ENCODE measurements around the gene PPM1D.
"Not testable (repeated sequence)": the region's sequence is repeated elsewhere in the genome, so short reads cannot be mapped to it uniquely, and the experiment has no call there.

Gene PPM1D

DNA sequence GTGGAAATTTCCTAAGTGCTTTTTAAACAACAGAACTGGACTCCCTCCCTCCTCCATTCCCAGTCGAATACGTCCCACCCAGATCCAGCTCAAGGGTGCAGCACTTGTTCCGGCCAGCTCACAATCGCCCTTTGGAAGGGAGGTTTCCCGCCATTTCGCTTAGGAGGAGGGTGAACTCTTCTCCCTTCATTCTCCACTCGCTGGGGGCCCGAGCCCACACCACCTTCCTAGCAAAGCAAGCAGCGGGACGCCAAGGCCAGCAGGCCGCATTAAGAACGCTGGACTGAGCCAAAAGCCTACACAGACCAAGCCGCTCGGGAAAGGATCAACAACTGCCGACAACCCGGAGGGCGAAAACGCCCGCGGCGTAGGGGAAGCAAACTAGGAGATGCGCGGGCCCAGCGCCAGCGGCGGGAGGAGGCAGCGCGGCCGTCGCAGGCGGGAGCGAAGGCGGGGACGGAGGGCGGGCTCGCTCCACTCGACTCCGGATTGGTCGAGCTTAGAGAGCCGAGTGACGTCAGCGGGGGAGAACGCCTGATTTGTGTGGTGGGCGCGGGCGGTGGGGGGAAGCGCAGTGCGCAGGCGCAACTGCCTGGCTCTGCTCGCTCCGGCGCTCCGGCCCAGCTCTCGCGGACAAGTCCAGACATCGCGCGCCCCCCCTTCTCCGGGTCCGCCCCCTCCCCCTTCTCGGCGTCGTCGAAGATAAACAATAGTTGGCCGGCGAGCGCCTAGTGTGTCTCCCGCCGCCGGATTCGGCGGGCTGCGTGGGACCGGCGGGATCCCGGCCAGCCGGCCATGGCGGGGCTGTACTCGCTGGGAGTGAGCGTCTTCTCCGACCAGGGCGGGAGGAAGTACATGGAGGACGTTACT, at the start of gene PPM1D:
TSS of gene PPM1D (plus strand) at position 574 of the 870 bp plus-strand sequence. CDS start at position 796, 222 bp downstream.
- in situ Hi-C loops (cut with MboI; ENCODE audit: low sequenced_read_pairs) = no loop called here

DNA sequence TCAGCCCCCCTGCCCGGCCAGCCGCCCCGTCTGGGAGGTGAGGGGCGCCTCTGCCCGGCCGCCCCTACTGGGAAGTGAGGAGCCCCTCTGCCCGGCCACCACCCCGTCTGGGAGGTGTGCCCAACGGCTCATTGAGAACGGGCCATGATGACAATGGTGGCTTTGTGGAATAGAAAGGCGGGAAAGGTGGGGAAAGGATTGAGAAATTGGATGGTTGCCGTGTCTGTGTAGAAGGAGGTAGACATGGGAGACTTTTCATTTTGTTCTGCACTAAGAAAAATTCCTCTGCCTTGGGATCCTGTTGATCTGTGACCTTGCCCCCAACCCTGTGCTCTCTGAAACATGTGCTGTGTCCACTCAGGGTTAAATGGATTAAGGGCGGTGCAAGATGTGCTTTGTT, 47.7 kb upstream of the PPM1D start:
- in situ Hi-C loops (cut with MboI; ENCODE audit: low sequenced_read_pairs) = not testable (repeated sequence)

DNA sequence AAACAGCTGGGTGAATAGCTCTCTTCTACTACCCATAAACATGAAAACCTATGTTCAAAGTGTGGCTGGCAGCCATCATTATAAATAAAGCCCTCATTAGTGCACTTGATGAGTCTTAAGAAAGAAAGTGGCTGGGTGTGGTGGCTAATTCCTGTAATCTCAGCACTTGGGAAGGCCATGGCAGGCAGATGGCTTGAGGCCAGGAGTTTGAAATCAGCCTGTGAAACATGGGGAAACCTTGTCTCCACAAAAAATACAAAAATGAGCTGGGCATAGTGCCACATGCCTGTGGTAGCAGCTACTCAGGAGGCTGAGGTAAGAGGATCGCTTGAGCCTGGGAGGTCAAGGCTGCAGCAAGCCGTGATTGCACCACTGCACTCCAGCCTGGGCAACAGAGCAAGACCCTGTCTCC, 45.6 kb upstream of the PPM1D start:
- in situ Hi-C loops (cut with MboI; ENCODE audit: low sequenced_read_pairs) = no loop called here

DNA sequence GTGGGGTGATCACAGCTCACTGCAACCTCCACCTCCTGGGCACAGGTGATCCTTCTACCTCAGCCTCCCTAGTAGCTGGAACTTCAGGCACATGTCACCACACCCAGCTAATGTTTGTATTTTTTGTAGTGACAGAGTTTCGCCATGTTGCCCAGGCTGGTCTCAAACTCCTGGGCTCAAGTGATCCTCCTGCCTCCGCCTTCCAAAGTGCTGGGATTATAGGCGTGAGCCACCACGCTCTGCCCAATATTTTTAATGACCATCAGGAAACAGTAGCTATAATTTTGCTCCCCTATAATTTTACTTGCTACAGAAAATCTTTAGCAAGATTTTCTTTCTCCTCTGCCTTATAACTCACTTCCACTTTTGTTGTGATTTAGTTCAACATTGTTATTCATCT, 44.2 kb upstream of the PPM1D start:
- in situ Hi-C loops (cut with MboI; ENCODE audit: low sequenced_read_pairs) = no loop called here

DNA sequence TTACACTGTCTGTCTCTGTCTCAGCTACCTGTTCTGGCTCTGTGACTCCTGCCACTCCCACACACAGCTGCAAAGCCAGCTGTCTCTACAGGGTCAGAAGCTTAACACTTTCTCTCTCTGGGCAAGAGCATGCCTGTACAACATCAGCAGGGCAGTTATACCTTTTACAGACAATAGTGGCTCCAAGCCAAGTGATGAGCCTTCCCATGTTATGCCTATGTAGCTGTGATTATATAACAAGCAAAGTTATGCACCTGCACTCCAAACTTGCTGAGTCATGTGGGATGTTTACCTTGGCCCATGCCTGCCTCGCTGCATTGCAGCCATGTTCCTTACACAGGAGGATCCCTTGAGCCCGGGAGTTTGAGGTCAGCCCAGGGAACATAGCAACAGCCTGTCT, 42.2 kb upstream of the PPM1D start:
- in situ Hi-C loops (cut with MboI; ENCODE audit: low sequenced_read_pairs) = no loop called here

DNA sequence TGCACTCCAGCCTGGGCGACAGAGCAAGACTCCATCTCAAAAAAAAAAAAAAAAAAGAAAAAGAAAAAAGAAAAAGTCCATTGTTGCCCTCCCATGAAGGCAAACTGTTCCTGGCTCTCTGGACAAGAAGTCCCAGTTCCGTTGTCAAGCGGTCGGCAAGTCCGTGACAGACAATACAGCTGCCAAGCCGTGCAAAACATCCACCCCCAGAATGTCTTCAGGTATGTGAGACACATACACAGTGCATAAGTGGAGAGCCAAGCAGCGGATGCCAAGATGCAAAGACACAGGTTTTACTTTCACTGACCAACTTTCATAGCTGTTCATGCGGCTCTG, 40.4 kb upstream of the PPM1D start:
- in situ Hi-C loops (cut with MboI; ENCODE audit: low sequenced_read_pairs) = no loop called here

DNA sequence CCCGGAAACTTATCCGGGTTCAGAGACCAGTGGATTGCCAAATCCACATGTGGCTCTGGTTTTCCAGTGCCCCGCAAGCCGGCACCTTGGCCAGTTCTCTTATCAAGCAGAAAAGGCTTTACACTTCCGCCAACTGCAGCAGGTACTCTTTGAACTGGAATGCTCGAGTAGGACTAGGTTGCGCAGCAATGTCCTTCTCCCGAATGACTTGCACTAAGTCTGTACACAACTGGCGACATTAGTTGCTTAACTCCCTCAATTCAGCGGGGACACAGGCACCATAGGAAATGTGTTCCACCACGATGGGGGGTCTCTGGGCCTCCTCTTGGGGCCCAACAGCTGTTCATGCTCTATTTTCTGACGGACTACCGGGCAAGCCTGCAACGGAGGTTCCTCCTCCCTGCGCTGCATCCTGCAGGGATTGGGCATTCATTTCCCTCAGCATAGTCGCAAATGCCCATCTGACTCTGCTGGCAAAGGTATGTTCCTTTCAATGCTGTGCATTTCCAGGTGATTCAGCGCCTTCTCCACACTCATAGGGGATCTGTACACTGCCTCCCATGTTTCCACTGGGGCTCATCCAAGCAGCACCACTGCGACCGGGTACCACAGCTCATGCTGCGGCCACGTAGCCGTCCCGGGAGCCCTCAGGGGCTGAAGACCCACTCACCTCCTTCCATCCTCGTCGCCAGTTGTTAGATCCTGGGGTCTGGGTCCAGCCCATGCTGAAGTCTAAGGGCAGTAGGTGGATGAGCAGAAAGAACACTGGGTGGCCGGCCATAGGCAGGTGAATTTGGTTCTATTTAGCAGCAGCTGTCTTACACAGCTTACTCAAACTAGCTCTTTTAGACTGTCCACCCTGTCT, 39.8 kb upstream of the PPM1D start:
- in situ Hi-C loops (cut with MboI; ENCODE audit: low sequenced_read_pairs) = no loop called here

DNA sequence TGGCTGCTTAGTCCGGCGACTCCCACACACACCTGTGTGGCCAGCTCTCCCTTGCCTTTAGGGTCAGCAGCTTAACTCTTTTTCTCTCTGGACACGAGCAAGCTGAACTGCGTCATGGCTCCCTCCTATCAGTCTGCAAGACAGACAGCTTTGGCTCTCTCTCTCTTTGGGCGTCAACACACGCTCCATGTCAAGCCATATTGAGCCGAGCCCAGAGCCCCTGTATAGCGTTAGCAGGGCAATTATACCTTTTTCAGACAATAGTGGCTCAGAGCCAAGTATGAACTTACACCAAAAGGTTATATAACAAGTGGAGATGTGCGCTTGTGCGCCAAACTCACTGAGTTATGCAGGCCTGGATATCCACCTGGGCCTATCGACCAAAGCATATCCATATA, 39.1 kb upstream of the PPM1D start:
- in situ Hi-C loops (cut with MboI; ENCODE audit: low sequenced_read_pairs) = no loop called here

DNA sequence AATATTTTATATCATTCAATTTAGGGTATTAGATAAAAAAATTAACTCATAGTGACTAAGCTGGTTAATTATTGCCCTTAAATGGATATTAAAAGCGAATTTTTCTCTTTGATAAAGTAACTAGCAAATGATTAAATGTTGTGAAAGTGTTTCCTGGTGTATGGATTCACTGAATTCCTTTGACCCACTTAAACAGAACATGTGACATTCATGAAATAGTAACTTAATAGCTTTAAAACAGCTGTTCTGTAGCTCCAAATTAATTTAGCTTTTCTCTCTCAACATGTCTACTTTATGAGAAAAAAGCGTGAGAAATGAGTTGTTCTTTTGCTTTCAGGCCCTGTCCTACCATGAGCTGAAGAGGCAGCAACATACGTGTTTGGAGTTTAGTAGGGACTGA, 37.6 kb upstream of the PPM1D start:
- in situ Hi-C loops (cut with MboI; ENCODE audit: low sequenced_read_pairs) = no loop called here

DNA sequence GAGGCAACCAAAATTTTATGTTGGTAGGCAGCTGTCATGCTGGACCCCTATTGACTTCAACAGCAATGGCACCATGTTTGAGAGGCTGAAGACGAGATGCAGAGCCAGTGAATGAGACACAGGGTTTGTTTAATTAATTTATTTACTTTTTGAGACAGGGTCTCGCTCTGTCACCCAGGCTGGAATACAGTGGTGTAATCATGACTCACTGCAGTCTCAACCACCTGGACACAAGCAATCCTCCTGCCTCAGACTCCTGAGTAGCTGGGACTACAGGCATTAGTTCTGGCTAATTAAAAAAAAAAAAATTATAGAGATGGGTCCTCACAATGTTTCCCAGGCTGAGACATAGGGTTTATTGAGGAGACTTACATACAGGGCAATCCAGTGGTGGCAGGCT, 36.2 kb upstream of the PPM1D start:
- in situ Hi-C loops (cut with MboI; ENCODE audit: low sequenced_read_pairs) = no loop called here

DNA sequence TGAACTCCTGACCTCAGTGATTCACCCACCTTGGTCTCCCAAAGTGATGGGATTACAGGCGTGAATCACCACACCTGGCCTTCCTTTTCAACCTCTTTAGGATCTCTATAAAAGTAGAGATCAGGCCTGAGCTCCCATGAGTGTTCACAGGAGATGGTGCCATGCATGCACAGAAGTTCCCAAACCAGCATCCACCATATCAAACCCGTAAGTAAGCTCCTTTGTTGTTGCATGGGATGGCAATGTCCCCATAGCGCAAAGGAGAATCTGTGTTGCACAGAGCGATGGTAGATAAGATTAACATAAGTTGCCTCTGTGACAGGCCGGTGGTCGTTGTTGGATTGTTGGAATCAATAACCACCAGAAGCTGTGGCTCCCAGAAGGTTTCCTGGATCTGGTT, 34.8 kb upstream of the PPM1D start:
- in situ Hi-C loops (cut with MboI; ENCODE audit: low sequenced_read_pairs) = no loop called here

DNA sequence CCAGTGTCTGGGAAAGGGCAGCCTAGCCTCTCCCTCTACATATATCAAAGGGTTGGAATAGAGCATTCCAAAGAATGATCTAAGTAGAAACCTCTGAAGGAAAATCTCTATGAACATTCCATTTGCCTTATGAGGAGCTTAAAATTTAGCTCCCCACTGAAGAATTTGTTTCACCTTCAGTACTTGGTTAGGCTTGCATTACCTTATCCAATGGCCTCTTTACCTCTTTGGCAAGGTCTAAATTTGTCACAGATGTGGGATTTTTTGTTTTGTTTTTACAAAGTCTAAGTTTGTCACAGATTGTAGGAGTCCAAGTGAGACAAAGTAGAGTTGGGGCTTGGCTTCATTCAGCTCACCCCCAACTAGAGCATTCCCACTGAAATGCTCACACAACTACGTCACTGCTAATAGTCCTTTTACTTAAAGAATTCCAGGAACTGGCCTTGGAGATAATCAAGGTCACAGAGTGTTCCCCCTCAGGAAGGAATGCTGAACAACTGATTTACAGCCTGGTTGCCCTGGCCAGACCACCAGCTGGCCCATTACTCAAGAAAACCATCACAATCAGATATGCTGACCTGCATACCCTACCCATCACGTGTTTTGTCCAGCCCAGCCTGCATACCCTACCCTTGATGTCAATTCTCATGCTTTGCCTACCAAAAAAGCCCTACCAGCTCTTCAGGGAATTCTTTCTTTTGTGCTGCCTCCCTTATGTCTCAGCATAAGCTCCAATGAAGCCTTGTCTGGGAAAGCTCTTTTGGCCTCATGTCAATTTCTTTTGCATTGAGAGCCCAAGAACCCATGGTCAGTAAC, 26.5 kb upstream of the PPM1D start:
- in situ Hi-C loops (cut with MboI; ENCODE audit: low sequenced_read_pairs) = no loop called here

DNA sequence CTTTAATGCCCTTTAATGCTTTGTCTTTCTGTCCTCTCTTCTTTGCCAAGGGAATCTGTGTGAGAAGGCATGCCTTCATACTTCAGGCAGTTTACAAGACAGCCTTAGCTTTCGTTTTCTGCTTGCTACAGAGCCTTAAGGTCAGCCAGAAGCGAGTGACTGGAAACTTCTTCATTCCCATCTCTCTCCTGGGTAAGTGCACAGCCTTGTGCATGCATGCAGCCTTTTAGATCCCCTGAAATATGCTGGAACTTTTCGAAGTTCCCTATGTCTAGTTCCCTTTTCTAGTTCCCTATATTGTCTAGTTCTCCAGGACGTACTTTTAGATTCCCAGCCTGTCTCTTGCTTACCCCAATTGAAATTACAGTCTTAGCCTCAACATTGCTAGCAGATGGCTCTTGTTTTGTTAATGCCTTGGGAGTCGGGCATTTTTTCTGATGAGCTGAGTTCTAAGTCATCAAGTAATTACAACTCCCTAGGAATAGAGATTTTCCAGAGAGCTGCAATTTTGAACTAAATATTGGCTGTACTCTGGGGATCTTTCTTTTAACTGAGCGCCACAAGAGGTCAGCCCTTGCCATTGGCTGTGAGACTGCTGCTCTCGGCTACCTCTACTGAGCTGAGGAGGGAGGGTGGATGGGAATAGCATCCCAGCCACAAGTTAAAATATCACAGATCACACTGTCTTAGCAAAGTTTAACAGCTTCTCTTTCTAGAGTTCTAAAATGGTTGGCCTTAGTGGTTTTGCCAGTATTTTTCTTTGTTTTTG, 22.7 kb upstream of the PPM1D start:
- in situ Hi-C loops (cut with MboI; ENCODE audit: low sequenced_read_pairs) = no loop called here

DNA sequence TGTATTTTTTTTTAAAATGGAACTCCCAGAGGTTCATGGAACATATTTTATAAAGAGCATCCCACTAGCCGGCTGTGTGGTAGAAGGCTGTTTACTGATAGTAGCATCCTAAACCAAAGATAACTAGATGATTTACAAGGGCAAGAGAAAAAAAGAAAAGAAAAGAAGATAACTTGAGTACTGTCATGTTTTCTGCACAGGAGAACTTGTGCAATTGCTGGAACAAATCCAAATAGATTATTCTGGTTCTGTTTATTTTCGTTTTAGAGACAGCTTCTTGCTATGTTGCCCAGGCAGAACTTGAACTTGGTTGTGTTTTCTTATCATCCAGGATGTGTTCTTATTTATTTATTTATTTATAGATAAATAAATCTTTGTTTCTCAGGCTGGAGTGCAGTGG, 20.9 kb upstream of the PPM1D start:
- in situ Hi-C loops (cut with MboI; ENCODE audit: low sequenced_read_pairs) = no loop called here

DNA sequence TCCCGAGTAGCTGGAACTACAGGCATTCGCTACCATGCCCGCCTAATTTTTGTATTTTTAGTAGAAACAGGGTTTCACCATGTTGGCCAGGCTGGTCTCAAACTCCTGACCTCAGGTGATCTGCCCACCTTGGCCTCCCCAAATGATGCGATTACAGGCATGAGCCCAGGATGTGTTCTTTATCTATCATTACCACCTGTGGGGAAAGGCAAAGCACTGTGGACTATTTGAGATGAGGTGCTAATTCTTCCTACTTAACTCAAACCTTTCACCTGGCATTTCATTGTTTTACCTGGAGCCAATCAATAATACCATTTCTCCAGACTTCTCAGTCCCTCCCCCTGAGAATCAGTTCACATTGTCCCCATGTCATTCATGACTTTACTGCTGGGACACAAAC, 20.4 kb upstream of the PPM1D start:
- in situ Hi-C loops (cut with MboI; ENCODE audit: low sequenced_read_pairs) = no loop called here

DNA sequence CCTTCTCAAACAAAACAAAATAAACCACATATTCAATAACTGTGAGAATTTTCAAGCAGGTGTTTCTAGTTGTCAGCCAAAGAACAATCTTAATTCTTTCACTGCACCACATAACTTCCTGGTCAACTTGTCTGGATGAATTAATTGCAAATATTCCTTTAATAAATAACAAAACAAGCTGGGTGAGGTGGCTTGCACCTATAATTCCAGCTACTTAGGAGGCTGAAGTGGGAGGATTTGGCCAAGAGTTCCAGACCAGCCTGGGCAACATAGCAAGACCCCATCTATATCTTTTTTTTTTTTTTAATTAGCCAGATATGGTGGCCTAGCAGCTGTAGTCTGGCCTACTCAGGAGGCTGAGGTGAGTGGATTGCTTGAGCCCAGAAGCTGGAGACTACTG, 17.0 kb upstream of the PPM1D start:
- in situ Hi-C loops (cut with MboI; ENCODE audit: low sequenced_read_pairs) = no loop called here

DNA sequence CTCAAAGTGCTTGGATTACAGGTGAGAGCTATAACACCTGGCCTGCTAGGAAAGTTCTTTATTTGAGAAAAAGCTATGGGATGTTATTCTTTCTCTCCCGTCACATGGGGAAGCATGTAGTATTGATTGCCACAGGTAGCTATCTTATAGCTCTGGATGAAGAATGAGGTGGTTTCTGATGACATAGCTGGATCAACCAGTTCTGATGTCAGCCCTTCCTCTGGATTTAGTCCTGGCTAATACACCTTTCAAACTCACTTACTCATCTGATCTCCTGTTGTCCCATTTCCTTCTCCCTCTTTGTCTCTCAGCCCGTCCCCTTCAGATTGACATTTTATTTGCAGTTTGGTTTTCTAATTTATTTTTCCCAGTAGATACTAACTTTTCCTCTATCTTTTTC, 14.1 kb upstream of the PPM1D start:
- in situ Hi-C loops (cut with MboI; ENCODE audit: low sequenced_read_pairs) = no loop called here

DNA sequence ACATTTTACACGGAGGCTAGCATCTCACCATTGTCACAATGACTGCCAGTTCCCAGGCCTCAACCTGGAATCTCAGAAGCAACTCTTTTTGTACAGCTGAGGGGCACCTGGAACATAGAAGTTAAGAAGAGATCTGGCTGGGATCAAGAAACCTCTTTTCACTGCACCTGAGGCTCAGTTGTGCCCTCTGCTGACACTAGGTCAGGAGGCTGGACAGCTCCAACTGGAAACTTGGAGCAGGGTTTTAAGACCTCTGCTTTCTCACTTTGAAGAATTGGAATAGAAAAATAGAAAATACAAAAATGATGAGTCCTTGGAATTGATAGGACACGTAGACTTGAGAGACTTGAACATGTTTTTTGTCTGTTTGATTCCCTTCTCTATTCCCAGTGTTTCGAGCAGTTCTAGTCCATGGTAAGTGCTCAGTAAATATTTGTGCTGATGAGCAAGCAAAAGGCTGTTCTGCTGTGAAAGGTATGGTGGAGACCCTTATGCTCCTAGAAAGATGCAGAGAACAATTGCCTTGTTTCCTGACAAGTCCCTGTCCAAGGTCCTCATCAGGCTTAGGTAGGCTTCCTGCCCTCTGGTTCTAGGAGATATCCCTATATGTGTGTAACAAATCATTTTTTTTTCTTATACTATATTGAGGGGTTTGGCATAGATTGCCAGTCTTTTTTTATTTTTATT, 13.6 kb upstream of the PPM1D start:
- in situ Hi-C loops (cut with MboI; ENCODE audit: low sequenced_read_pairs) = no loop called here

DNA sequence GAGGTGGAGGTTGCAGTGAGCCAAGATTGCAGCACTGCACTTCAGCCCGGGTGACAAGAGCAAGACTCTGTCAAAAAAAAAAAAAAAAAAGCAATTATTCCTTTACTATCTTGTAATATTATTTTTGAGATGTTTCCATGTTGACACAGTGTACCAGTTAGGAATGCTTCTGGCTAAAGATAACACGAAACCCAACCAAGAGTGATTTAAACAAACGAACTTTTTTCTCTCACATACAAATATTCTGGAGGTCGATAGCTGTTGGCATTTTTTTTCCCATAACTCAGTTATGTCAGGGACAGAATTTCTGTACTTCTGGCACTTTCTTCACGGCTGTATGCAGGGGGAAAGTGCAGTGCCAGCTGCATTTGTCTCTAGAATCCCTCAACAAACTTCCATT, 9.9 kb upstream of the PPM1D start:
- in situ Hi-C loops (cut with MboI; ENCODE audit: low sequenced_read_pairs) = no loop called here

DNA sequence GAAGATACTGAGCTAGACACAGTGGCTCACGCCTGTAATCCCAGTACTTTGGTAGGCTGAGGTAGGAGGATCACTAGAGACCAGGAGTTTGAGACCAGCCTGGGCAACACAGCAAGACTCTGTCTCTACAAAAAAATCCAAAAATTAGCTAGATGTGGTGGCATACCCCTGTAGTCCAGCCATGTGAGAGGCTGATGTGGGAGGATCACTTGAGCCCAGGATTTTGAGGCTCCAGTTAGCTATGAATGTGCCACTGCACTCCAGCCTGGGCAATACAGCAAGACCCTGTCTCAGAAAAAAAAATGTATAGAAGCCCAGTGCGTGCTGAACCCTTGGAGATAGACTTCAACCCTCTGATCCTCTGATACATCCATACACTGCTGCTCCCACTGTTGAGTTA, 7.2 kb upstream of the PPM1D start:
- in situ Hi-C loops (cut with MboI; ENCODE audit: low sequenced_read_pairs) = no loop called here

All from HL-60/S4 treated with phorbol 12-myristate 13-acetate at 8.2 ng/mL for 4 days and 3 days (cell line).